Transverse colon (tissue), 4 donors: ENCODE measurements around the gene RAD51D.

Experiments
- CTCF ChIP-seq, 5 experiments: fragments of 200-600 bp in 3 of 5; fragments of 450-650 bp in 2 of 5; sonication (generic) in 3 of 5; IDR thresholded peaks; 1 replicate in 2 of 5; 2 replicates in 3 of 5; pipeline ENCODE4 v1.5.1; 2016 to 2017; ENCODE audit warnings: antibody characterized with exemption in 5 of 5, inconsistent platforms in 3 of 5, mild to moderate bottlenecking in 2 of 5, moderate library complexity in 1 of 5
- EP300 ChIP-seq: sonication (generic); formaldehyde crosslinking; IDR thresholded peaks from one replicate; pipeline ENCODE4 v1.6.1; 2017; ENCODE audit warnings: antibody characterized with exemption, low read depth
- POLR2A ChIP-seq: fragments of 450-650 bp; IDR thresholded peaks from one replicate; pipeline ENCODE4 v1.6.1; 2016; ENCODE audit warnings: antibody characterized with exemption, mild to moderate bottlenecking, moderate library complexity
- POLR2AphosphoS5 ChIP-seq, 3 donors: sonication (generic); formaldehyde crosslinking; IDR thresholded peaks; one replicate each; pipeline ENCODE4 v1.6.1; 2016; ENCODE audit warnings: antibody characterized with exemption in 3 of 3

GRCh38 chr17:35086164-35086563 is 33.5 kb downstream of the RAD51D start:
- TF ChIP-seq CTCF (IDR thresholded peaks at IDR 0.05) (no peak), POLR2AphosphoS5 (IDR thresholded peaks at IDR 0.05) (no peak), POLR2A (no peak), EP300 (no peak)
